Astrocyte of the spinal cord (primary cell): ENCODE measurements around the gene C1D.
A peak's percentile ranks its signal among the peaks of the same experiment; 100 is the strongest.

Experiments used
- DNase-seq: peaks from one replicate; pipeline ENCODE4 v3.0.0; 2011; ENCODE audit warnings: low read depth, low spot score
- H3K4me3 ChIP-seq: 2 replicates; pipeline ENCODE4 v1.5.1; 2011; ENCODE audit warnings: low read depth, mild to moderate bottlenecking, low read length, moderate library complexity
- CTCF ChIP-seq: IDR thresholded peaks from 2 replicates; pipeline ENCODE4 v1.5.1; 2012; ENCODE audit warnings: low read depth, mild to moderate bottlenecking, low read length, inconsistent platforms
- in situ Hi-C: cut with HindIII; loops from 2 replicates; pipeline ENCODE4 v1.10.0; 2017; ENCODE audit warnings: low sequenced_read_pairs

Gene C1D

GRCh38 chr2:68062680-68063387, at the start of gene C1D:
Gene C1D, minus strand, starts transcription at chr2:68063004. Its CDS starts 15,694 bp downstream, at chr2:68047310.
- in situ Hi-C loops = no loop called here
- H3K4me3 ChIP-seq = peak within 1 kb of the TSS; percentile 88
- DNase-seq = peak; percentile 93
- no peak for TF ChIP-seq CTCF

- TF ChIP-seq CTCF = no peak
- H3K4me3 ChIP-seq = no peak overlapping the region
- in situ Hi-C loops = no loop called here
Observed at GRCh38 chr2:68110102-68110501, 47.3 kb upstream of the C1D start.

GRCh38 chr2:68108120-68108519, 45.3 kb upstream of the C1D start:
- H3K4me3 ChIP-seq = no peak overlapping the region
- DNase-seq = no peak
- no peak for TF ChIP-seq CTCF
- in situ Hi-C loops = no loop called here

More at GRCh38 chr2:68110102-68110501, 47.3 kb upstream of the C1D start:
- DNase-seq = no peak

GRCh38 chr2:68107475-68107874, 44.7 kb upstream of the C1D start:
- in situ Hi-C loops = no loop called here
- no peak overlapping the region for H3K4me3 ChIP-seq
- no peak for TF ChIP-seq CTCF
- no peak for DNase-seq

- no peak overlapping the region for H3K4me3 ChIP-seq
- TF ChIP-seq CTCF = no peak
- DNase-seq = no peak
- in situ Hi-C loops = no loop called here
Observed at GRCh38 chr2:68104111-68104835, 41.5 kb upstream of the C1D start.

GRCh38 chr2:68103709-68104055, 40.9 kb upstream of the C1D start:
- DNase-seq = no peak
- TF ChIP-seq CTCF = no peak
- in situ Hi-C loops = no loop called here
- H3K4me3 ChIP-seq = no peak overlapping the region
